ENCODE measurements around the gene GOPC.

GRCh38 chr6:117545161-117545595, 57.1 kb downstream of the GOPC start:
- TF ChIP-seq, protein P1, sequence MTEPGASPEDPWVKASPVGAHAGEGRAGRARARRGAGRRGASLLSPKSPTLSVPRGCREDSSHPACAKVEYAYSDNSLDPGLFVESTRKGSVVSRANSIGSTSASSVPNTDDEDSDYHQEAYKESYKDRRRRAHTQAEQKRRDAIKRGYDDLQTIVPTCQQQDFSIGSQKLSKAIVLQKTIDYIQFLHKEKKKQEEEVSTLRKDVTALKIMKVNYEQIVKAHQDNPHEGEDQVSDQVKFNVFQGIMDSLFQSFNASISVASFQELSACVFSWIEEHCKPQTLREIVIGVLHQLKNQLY (CRISPR knock-in tag; IDR thresholded peaks at IDR 0.05) = peak; percentile 43; the same call in 1 of the 2 replicates
- TF ChIP-seq, protein P2, sequence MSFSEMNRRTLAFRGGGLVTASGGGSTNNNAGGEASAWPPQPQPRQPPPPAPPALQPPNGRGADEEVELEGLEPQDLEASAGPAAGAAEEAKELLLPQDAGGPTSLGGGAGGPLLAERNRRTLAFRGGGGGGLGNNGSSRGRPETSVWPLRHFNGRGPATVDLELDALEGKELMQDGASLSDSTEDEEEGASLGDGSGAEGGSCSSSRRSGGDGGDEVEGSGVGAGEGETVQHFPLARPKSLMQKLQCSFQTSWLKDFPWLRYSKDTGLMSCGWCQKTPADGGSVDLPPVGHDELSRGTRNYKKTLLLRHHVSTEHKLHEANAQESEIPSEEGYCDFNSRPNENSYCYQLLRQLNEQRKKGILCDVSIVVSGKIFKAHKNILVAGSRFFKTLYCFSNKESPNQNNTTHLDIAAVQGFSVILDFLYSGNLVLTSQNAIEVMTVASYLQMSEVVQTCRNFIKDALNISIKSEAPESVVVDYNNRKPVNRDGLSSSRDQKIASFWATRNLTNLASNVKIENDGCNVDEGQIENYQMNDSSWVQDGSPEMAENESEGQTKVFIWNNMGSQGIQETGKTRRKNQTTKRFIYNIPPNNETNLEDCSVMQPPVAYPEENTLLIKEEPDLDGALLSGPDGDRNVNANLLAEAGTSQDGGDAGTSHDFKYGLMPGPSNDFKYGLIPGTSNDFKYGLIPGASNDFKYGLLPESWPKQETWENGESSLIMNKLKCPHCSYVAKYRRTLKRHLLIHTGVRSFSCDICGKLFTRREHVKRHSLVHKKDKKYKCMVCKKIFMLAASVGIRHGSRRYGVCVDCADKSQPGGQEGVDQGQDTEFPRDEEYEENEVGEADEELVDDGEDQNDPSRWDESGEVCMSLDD (CRISPR knock-in tag; IDR thresholded peaks at IDR 0.05; ENCODE audit: borderline replicate concordance) = no peak
- TF ChIP-seq RFX5 (IDR thresholded peaks at IDR 0.05; ENCODE audit: low read depth, low read length) (no peak), ARID2 (CRISPR knock-in tag; IDR thresholded peaks at IDR 0.05; ENCODE audit: borderline replicate concordance) (no peak), ZFP41 (CRISPR knock-in tag; IDR thresholded peaks at IDR 0.05; ENCODE audit: borderline replicate concordance) (no peak), POLR2A (IDR thresholded peaks at IDR 0.05; ENCODE audit: insufficient read depth in 1 of 2, low read depth in 2 of 2, low read length in 2 of 2) (no peak), MAX (IDR thresholded peaks at IDR 0.05) (peak; percentile 48; the same call in 1 of the 2 replicates), CENPX (CRISPR knock-in tag; IDR thresholded peaks at IDR 0.05) (no peak), GLI4 (CRISPR knock-in tag; IDR thresholded peaks at IDR 0.05; ENCODE audit: borderline replicate concordance) (no peak), ZNF253 (CRISPR knock-in tag; IDR thresholded peaks at IDR 0.05; ENCODE audit: borderline replicate concordance) (no peak), ZNF274 (CRISPR knock-in tag; IDR thresholded peaks at IDR 0.05) (no peak)
- TF ChIP-seq, protein P3, sequence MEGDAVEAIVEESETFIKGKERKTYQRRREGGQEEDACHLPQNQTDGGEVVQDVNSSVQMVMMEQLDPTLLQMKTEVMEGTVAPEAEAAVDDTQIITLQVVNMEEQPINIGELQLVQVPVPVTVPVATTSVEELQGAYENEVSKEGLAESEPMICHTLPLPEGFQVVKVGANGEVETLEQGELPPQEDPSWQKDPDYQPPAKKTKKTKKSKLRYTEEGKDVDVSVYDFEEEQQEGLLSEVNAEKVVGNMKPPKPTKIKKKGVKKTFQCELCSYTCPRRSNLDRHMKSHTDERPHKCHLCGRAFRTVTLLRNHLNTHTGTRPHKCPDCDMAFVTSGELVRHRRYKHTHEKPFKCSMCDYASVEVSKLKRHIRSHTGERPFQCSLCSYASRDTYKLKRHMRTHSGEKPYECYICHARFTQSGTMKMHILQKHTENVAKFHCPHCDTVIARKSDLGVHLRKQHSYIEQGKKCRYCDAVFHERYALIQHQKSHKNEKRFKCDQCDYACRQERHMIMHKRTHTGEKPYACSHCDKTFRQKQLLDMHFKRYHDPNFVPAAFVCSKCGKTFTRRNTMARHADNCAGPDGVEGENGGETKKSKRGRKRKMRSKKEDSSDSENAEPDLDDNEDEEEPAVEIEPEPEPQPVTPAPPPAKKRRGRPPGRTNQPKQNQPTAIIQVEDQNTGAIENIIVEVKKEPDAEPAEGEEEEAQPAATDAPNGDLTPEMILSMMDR (CRISPR knock-in tag; IDR thresholded peaks at IDR 0.05) = no peak
- TF ChIP-seq, protein P4, sequence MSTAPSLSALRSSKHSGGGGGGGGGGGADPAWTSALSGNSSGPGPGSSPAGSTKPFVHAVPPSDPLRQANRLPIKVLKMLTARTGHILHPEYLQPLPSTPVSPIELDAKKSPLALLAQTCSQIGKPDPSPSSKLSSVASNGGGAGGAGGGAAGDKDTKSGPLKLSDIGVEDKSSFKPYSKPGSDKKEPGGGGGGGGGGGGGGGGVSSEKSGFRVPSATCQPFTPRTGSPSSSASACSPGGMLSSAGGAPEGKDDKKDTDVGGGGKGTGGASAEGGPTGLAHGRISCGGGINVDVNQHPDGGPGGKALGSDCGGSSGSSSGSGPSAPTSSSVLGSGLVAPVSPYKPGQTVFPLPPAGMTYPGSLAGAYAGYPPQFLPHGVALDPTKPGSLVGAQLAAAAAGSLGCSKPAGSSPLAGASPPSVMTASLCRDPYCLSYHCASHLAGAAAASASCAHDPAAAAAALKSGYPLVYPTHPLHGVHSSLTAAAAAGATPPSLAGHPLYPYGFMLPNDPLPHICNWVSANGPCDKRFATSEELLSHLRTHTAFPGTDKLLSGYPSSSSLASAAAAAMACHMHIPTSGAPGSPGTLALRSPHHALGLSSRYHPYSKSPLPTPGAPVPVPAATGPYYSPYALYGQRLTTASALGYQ (CRISPR knock-in tag; IDR thresholded peaks at IDR 0.05) = no peak
